Measurements from ENCODE around the gene CD1C. TPM values are rescaled to one million over a fixed set of nuclear protein-coding genes. Genes with fewer than 3 reads are reported as not detected.
A peak's percentile ranks its signal among the peaks of the same experiment; 100 is the strongest.
"Not testable (repeated sequence)": the region's sequence is repeated elsewhere in the genome, so short reads cannot be mapped to it uniquely, and the experiment has no call there.

CD1C gene
- total RNA-seq, 1 experiment from 2014 or later, result not detected

- H3K4me1 Mint-ChIP-seq; POLR2A ChIA-PET; H3K36me3 Mint-ChIP-seq; ATAC-seq; H3K27me3 Mint-ChIP-seq (ENCODE audit: low read depth); H3K4me3 Mint-ChIP-seq; H3K27ac Mint-ChIP-seq: not testable (repeated sequence)
- peak; percentile 69 for DNase-seq (ENCODE audit: low spot score)
- CTCF ChIA-PET, result interaction anchor here (0.6 to 1.3 kb wide), 2 partner anchors 160 to 219 kb away, joined by 3 to 7 read pairs; no protein-coding TSS in a partner anchor
- peaks cover 16% of the 10 kb centered on the region for H3K9me3 Mint-ChIP-seq
Measured at GRCh38 chr1:158336413-158336812, 46.7 kb downstream of the CD1C start.

Other genes starting within 250 kb of the CD1C start
- 3.8 to 4.7 TPM (median 3.9 TPM) in 3 replicates for gene CD1D, start 109.0 kb upstream of the CD1C start, total RNA-seq (2021)
- gene CD1A, start 35.5 kb upstream of the CD1C start, total RNA-seq (2021), result not detected in 3 replicates
- not detected in 3 replicates for gene CD1B, start 41.6 kb downstream of the CD1C start, total RNA-seq (2021)
- gene CD1E, start 64.0 kb downstream of the CD1C start, total RNA-seq (2021), result not detected in 3 replicates
- not detected in 3 replicates for gene OR10T2, start 109.5 kb downstream of the CD1C start, total RNA-seq (2021)
- gene OR10K2, start 136.3 kb downstream of the CD1C start, total RNA-seq (2021), result not detected in 3 replicates
- not detected in 3 replicates for gene OR10K1, start 171.9 kb downstream of the CD1C start, total RNA-seq (2021)
- gene OR10R2, start 182.3 kb downstream of the CD1C start, total RNA-seq (2021), result not detected in 3 replicates